ENCODE results near the gene PTGES. TPM values are rescaled to one million over a fixed set of nuclear protein-coding genes. Genes with fewer than 3 reads are reported as not detected.

PTGES gene
- total and polyA plus RNA-seq, 9 of the 15 experiments (the other 6 are each of a cell fraction or from before 2014, with no cell fraction given): 0.13 TPM; not detected in 8

- TF ChIP-seq ETS2 (tag; IDR thresholded peaks at IDR 0.05; ENCODE audit: borderline replicate concordance, poor library complexity, severe bottlenecking): no peak
Measured at GRCh38 chr9:129702589-129703520, 50.0 kb downstream of the PTGES start (continued).

GRCh38 chr9:129701549-129701948 is 51.3 kb downstream of the PTGES start:
- Histone ChIP-seq H4K20me1 (replicated peaks; ENCODE audit: control insufficient read depth, insufficient read depth, low read length) (no peaks in the 10 kb centered on the region), H3K36me3 (ENCODE audit: control insufficient read depth, insufficient read depth, low read length) (no peaks in the 10 kb centered on the region), H3K79me2 (ENCODE audit: control insufficient read depth, insufficient read depth, low read length) (no peaks in the 10 kb centered on the region), H3K9ac (ENCODE audit: insufficient read depth in 1 of 2, low read depth in 2 of 2, low read length in 2 of 2) (no peak overlapping the region), H3K4me2 (ENCODE audit: insufficient read depth, low read length) (no peak overlapping the region), H3K9me1 (ENCODE audit: control insufficient read depth, insufficient read depth, low read length) (no peaks in the 10 kb centered on the region), H3K27ac (ENCODE audit: extremely low read depth, low read depth, low read length) (no peak overlapping the region), H2AFZ (ENCODE audit: low read depth, low read length) (no peak overlapping the region), H3K9me3 (replicated peaks; ENCODE audit: control insufficient read depth, insufficient read depth, low read depth, low read length) (no peaks in the 10 kb centered on the region), H3K4me1 (replicated peaks in 1 of 2; ENCODE audit: control insufficient read depth in 2 of 2, insufficient read depth in 2 of 2, low read length in 2 of 2) (peaks cover 0 to 20% of the 10 kb centered on the region in 2 experiments; a peak in 2 of 5 replicates), H3K4me3 (no peak overlapping the region), H3K27me3 (ENCODE audit: control insufficient read depth in 2 of 2, insufficient read depth in 2 of 2, low read length in 2 of 2) (peaks cover 56 to 75% of the 10 kb centered on the region in 2 experiments)
- BruUV-seq (replicated peaks): no TSS peak
- ChIA-PET CTCF (ENCODE audit: low intra/inter-chr PET ratio) (no interaction called here), POLR2A (interaction anchor here (0.7 to 1.5 kb wide), 3 partner anchors 17 to 520 kb away, joined by 3 to 4 read pairs (median 3); no protein-coding TSS in a partner anchor)
- FAIRE-seq (no peak), ATAC-seq (no peak), DNase-seq (ENCODE audit: extremely low read depth in 1 of 4, low spot score in 3 of 4) (no peak)
- 12% methylated on average over 5 of the region's 5 CpGs for WGBS (ENCODE audit: insufficient coverage, low coverage, missing lambda C conversion rate)
- intact Hi-C loops (cut with micrococcal nuclease): no loop called here
- TF ChIP-seq ZNF263 (CRISPR knock-in tag; IDR thresholded peaks at IDR 0.05; ENCODE audit: borderline replicate concordance) (0 out of 2 replicates have a peak, but pooled peaks have one; percentile 22), NCOR1 (IDR thresholded peaks at IDR 0.05) (no peak), TFE3 (CRISPR knock-in tag; IDR thresholded peaks at IDR 0.05) (peak; percentile 55)
- in situ Hi-C loops (cut with MboI): no loop called here
